AG08395 (cell line): ENCODE data around the gene GLDN.
"Not testable (repeated sequence)": the region's sequence is repeated elsewhere in the genome, so short reads cannot be mapped to it uniquely, and the experiment has no call there.

Source experiments
- DNase-seq: peaks from one replicate; pipeline ENCODE4 v3.0.0; 2012; ENCODE audit warnings: mixed read lengths, low spot score

Gene GLDN

GRCh38 chr15:51387699-51388041 is 46.2 kb downstream of the GLDN start:
- DNase-seq: no peak

GRCh38 chr15:51388726-51389125 is 47.3 kb downstream of the GLDN start:
- DNase-seq: no peak

- DNase-seq: no peak
Measured at GRCh38 chr15:51390241-51390965, 48.9 kb downstream of the GLDN start.

DNA sequence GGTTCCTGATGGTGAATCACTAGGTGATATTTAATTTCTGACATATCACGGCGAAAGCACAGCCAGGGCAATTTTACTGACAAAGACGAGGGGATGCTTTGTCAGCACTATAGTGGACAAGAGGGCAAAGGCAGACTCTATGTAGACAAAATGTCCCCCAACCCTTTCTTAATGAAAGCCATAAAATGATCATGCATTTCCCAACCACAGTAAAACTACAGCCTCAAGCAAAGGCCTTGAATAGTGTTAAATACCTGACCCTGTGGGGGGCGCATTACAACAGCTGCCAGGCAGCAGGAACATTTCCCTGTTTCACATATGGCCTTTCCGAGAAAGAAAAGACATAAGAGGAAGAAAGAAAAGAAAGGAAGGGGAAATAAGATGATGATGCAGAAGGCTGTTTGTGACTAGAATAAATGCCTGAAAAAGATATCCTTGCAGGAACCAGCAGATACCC is 49.5 kb downstream of the GLDN start:
- DNase-seq: no peak

GRCh38 chr15:51396921-51397320 is 55.5 kb downstream of the GLDN start:
- no peak for DNase-seq

DNA sequence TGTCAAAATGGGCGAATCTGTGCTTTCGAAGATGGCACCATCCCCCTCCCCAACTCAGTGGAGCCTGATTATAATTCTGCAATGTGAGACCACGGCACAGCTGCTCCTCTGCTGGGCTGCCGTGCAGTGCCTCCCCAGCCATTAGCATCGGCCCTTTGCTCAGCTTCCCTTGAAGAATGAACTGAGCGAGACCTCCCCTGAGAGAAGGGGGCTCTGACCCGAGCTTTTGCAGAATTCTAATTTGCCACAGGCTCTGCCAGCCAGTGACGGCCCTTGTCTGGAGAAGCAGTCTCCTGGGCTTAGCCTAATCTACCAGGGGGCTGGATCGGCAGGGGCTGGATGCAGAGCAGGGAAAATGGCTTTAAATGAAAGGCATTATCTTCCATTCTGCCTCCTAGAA is 57.2 kb downstream of the GLDN start:
- no peak for DNase-seq

DNA sequence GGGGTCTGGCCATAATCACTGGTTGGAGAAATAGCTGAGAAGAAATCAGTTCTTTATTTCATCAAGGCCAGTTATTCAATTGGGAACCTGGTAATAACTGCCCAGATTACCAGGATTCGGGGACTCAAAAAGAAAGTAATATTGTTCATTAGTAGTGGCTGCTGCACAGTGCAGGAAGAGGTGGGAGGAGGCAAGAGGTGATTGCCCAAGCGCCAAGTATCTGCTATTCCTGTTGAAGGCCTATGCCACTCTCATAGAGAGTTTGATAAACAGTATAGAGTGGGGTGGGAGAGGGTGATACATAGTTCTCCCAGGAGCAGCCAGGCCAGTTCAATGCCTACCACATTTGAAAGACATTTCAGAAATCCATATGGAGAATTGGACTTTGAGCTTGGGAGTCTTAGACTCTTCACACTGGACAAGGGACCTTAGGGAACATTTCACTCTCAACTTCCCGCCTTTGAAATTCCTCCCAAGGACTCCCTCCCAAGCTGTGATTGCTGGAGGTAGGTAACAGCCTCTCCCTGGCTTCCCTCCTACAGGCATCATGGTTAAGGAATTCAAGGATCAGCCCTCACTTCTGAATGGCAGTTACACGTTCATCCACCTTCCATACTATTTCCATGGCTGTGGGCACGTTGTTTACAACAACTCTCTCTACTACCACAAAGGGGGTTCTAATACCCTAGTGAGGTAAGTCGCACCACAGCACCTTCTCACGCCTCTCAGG is 59.8 kb downstream of the GLDN start:
- DNase-seq: no peak

DNA sequence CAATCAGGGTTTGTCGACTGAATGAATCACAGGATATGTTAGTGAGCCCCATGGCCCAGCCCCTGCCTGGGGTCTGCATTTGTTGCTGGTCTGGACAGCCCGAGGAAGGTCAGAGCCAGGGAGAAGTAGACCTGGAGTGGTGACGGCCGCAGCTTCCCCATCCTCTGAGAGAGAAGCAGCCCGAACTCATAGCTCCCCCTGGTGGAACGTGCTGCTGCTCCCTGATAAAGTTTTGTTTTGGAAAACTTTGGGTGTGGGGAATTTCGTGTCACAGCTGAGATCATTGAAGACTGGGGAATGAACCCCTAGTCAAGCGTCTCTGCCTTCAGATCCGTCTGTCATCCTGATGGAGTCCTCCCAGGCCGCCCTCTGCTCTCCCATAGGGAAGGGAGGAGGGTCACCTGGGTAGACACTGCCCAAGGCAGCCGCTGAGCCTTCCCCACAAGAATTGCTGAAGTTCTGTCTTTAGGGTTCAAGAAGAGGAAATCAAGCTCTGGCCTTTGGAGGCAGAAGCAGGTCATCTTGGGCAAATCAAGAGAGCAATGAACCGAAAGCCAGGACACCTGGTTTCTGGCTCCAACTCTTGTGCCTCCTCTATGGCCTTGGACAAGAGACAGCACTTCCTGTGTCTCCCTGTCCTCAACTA is 60.5 kb downstream of the GLDN start:
- DNase-seq: peak; percentile 81

GRCh38 chr15:51403072-51403878 is 61.8 kb downstream of the GLDN start:
- peak; percentile 55 for DNase-seq

GRCh38 chr15:51403946-51404695 is 62.7 kb downstream of the GLDN start:
- no peak for DNase-seq

GRCh38 chr15:51405693-51406523 is 64.5 kb downstream of the GLDN start:
- DNase-seq: no peak

DNA sequence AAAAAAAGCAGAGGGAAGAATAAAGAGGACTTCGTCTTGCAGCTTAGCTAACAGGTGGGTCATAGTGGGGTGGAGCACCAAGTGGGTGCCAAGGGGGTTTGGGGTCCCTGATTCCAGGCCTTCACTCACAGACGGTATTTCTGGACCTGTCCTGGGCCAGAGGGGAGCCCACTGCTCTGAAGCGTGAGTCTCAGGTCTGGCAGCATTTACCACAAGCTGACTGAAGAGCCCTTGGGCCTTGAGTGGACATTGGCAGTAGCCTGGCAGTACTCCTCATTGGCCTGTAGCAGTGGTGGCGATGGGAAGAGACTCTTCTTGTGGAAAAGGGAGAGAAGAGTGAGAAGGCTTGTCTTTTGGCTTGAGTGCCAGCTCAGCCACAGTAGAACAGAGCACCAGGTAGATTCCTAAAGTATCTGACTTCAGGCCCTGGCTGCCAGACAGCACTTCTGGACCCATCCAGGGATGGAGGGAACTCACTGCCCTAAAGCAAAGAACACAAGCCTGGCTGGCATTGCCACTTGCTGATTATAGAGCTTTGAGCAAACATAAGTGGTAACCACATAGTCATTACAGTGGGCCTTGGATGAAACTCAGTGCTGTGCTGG is 72.9 kb downstream of the GLDN start:
- no peak for DNase-seq

GRCh38 chr15:51416129-51416528 is 74.7 kb downstream of the GLDN start:
- DNase-seq: no peak

DNA sequence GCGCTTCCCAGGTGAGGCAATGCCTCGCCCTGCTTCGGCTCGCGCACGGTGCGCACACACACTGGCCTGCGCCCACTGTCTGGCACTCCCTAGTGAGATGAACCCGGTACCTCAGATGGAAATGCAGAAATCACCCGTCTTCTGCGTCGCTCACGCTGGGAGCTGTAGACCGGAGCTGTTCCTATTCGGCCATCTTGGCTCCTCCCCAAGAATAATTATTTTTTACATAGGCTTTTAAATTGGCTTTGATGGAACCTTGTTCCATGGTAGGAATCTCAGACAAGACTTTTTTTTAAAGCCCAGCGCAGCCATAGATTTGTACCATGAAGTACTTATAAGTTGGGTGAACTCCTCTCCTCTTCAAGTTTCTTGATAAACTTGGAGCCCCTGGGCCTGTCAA is 81.6 kb downstream of the GLDN start:
- DNase-seq: not testable (repeated sequence)

GRCh38 chr15:51424780-51425179 is 83.3 kb downstream of the GLDN start:
- no peak for DNase-seq

DNA sequence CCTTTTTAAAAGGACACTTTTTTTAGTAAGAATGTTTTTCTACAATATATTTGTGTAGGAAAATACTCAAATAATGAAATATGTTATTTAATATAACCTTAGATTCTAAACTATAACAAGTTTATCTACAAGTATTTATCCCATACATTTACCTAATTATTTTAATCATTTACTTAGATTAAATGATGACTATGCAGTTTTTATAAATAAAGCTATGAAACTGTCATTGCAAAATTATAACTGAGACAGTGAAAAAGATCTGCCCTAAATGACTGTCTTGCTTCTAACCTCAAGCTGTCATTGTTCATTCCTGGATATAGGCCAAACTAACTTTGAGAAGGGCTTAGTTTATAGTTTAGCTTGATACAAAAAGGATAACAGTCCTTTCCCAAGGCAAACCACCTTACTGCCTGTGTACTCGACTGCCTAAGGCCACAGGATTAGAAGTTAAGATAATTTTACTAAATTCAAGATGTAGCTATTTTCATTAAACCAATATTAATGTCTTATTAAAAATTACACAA is 84.1 kb downstream of the GLDN start:
- no peak for DNase-seq

DNA sequence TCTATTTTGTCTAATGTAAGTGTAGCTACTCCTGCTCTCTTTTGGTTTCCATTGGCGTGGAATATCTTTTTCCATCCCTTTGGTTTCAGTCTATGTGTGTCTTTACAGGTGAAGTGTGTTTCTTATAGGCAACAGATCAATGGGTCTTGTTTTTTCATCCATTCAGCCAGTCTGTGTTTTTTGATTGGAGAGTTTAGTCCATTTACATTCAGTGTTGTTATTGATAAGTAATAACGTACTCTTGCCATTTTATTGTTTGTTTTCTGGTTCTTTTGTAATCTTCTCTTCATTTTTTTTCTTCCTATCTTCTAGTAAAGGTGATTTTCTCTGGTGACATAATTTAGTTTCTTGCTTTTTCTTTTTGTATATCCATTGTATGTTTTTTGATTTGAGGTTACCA is 97.1 kb downstream of the GLDN start:
- no peak for DNase-seq

- DNase-seq: no peak
Measured at GRCh38 chr15:51443282-51443914, 101.9 kb downstream of the GLDN start.

DNA sequence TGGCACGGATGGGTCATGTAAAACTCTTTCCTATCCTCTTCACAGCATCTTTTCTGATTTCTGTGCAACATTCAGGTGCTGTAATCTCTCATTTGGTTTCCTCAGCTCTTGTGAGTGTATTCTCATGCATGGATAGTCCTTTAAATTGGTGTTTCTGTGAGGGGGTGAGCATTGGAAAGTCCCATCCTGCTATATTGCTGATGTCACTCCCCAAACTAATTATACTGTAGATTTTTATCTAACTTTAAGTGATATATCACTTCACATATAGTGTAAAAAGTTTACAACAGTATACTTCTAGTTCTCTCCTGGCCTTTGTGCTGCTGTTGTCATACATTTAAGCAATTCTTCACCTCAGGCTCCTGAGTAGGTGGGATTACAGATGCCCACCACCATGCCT is 102.7 kb downstream of the GLDN start:
- no peak for DNase-seq

GRCh38 chr15:51444807-51445206 is 103.4 kb downstream of the GLDN start:
- no peak for DNase-seq
